Measurements from ENCODE around the gene ACMSD.

Gene ACMSD

DNA sequence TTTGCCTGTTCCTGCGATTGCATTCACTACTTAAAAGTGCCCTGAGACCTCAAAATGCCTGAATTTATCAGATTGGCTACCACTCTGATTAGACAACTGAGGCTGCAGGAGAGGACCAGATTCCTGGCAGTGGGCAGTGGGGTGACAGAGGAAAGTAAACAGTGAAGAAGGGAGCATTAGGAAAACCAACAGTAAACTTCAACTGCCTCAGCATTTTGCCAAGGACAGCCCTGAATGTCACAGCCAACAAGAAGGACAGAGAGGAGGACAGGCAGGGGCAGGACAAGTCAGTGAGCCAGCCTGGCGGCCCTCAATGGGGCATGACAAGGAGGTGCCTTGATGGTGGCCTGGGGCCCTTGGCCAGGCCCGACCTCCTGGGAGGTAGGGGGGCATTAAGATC lies 24.3 kb downstream of the ACMSD start:
- H3K18ac ChIP-seq (ENCODE audit: low read length): no peak overlapping the region
- no peak overlapping the region for H2BK120ac ChIP-seq (ENCODE audit: insufficient read depth, low read length, poor library complexity)
- no peak overlapping the region for H4K91ac ChIP-seq (ENCODE audit: low read depth, low read length)
- no peaks in the 10 kb centered on the region for H3K36me3 ChIP-seq (ENCODE audit: control insufficient read depth in 1 of 2, insufficient read depth in 2 of 2, low read length in 2 of 2)
- H2AFZ ChIP-seq (ENCODE audit: insufficient read depth, low read length, poor library complexity): no peak overlapping the region
- no peak for DNase-seq
- H3K27me3 ChIP-seq (ENCODE audit: insufficient read depth, low read length): no peaks in the 10 kb centered on the region
- no peak overlapping the region for H3K14ac ChIP-seq (ENCODE audit: low read length)
- H3K23ac ChIP-seq (ENCODE audit: low read length): no peak overlapping the region
- H3K27ac ChIP-seq (ENCODE audit: low read depth, low read length): no peak overlapping the region
- no peak overlapping the region for H3K4ac ChIP-seq (ENCODE audit: low read depth, low read length)
- no peak overlapping the region for H3K4me2 ChIP-seq (ENCODE audit: low read length)
- H2BK12ac ChIP-seq (ENCODE audit: low read length): no peak overlapping the region
- H4K12ac ChIP-seq (ENCODE audit: low read depth, low read length): no peak overlapping the region
- no peak overlapping the region for H3K9ac ChIP-seq (ENCODE audit: low read length)
- no peaks in the 10 kb centered on the region for H3K4me1 ChIP-seq (ENCODE audit: control insufficient read depth in 1 of 2, insufficient read depth in 2 of 2, low read length in 2 of 2)
- H4K8ac ChIP-seq (ENCODE audit: low read depth, low read length): no peak overlapping the region
- no peaks in the 10 kb centered on the region for H3K79me1 ChIP-seq (ENCODE audit: low read length)
- no peak overlapping the region for H3K4me3 ChIP-seq (ENCODE audit: low read depth, low read length)
- no CpG with 5 or more reads among the region's 3 CpGs for WGBS (ENCODE audit: extremely low coverage, insufficient coverage, insufficient read length)
- H3K79me2 ChIP-seq (ENCODE audit: control insufficient read depth, insufficient read depth, low read length, poor library complexity): no peaks in the 10 kb centered on the region
- no peak overlapping the region for H2BK5ac ChIP-seq (ENCODE audit: low read depth, low read length, poor library complexity)
- no peak overlapping the region for H2AK5ac ChIP-seq (ENCODE audit: low read length)
- H3K9me3 ChIP-seq (ENCODE audit: insufficient read depth, low read depth, low read length): peaks cover 2% of the 10 kb centered on the region

GRCh38 chr2:134863446-134863845 lies 25.0 kb downstream of the ACMSD start:
- Histone ChIP-seq H3K9me3 (ENCODE audit: insufficient read depth, low read depth, low read length) (peaks cover 2% of the 10 kb centered on the region), H4K12ac (ENCODE audit: low read depth, low read length) (peak overlapping the region; percentile 57), H3K27me3 (ENCODE audit: insufficient read depth, low read length) (no peaks in the 10 kb centered on the region), H2AFZ (ENCODE audit: insufficient read depth, low read length, poor library complexity) (no peak overlapping the region), H3K27ac (ENCODE audit: low read depth, low read length) (no peak overlapping the region), H2BK12ac (ENCODE audit: low read length) (no peak overlapping the region), H3K4me3 (ENCODE audit: low read depth, low read length) (no peak overlapping the region), H3K23ac (ENCODE audit: low read length) (no peak overlapping the region), H3K4me2 (ENCODE audit: low read length) (no peak overlapping the region), H3K79me2 (ENCODE audit: control insufficient read depth, insufficient read depth, low read length, poor library complexity) (no peaks in the 10 kb centered on the region), H3K79me1 (ENCODE audit: low read length) (no peaks in the 10 kb centered on the region), H3K9ac (ENCODE audit: low read length) (no peak overlapping the region), H4K8ac (ENCODE audit: low read depth, low read length) (no peak overlapping the region), H3K14ac (ENCODE audit: low read length) (no peak overlapping the region), H4K91ac (ENCODE audit: low read depth, low read length) (no peak overlapping the region), H3K36me3 (ENCODE audit: control insufficient read depth in 1 of 2, insufficient read depth in 2 of 2, low read length in 2 of 2) (no peaks in the 10 kb centered on the region), H2BK120ac (ENCODE audit: insufficient read depth, low read length, poor library complexity) (no peak overlapping the region), H3K4ac (ENCODE audit: low read depth, low read length) (no peak overlapping the region), H3K18ac (ENCODE audit: low read length) (no peak overlapping the region), H2BK5ac (ENCODE audit: low read depth, low read length, poor library complexity) (no peak overlapping the region), H3K4me1 (ENCODE audit: control insufficient read depth in 1 of 2, insufficient read depth in 2 of 2, low read length in 2 of 2) (no peaks in the 10 kb centered on the region), H2AK5ac (ENCODE audit: low read length) (no peak overlapping the region)
- no peak for DNase-seq
- WGBS (ENCODE audit: extremely low coverage, insufficient coverage, insufficient read length): no CpG with 5 or more reads among the region's 20 CpGs

GRCh38 chr2:134865067-134865787 lies 26.8 kb downstream of the ACMSD start:
- no peak overlapping the region for H4K12ac ChIP-seq (ENCODE audit: low read depth, low read length)
- no peak overlapping the region for H3K18ac ChIP-seq (ENCODE audit: low read length)
- no peak overlapping the region for H3K4ac ChIP-seq (ENCODE audit: low read depth, low read length)
- peaks cover 2% of the 10 kb centered on the region for H3K9me3 ChIP-seq (ENCODE audit: insufficient read depth, low read depth, low read length)
- no peak overlapping the region for H3K9ac ChIP-seq (ENCODE audit: low read length)
- H3K4me2 ChIP-seq (ENCODE audit: low read length): no peak overlapping the region
- no peak overlapping the region for H2BK120ac ChIP-seq (ENCODE audit: insufficient read depth, low read length, poor library complexity)
- DNase-seq: no peak
- H3K79me2 ChIP-seq (ENCODE audit: control insufficient read depth, insufficient read depth, low read length, poor library complexity): no peaks in the 10 kb centered on the region
- H2AFZ ChIP-seq (ENCODE audit: insufficient read depth, low read length, poor library complexity): no peak overlapping the region
- H4K8ac ChIP-seq (ENCODE audit: low read depth, low read length): no peak overlapping the region
- H3K27ac ChIP-seq (ENCODE audit: low read depth, low read length): no peak overlapping the region
- no peak overlapping the region for H2BK5ac ChIP-seq (ENCODE audit: low read depth, low read length, poor library complexity)
- no peak overlapping the region for H2BK12ac ChIP-seq (ENCODE audit: low read length)
- H3K36me3 ChIP-seq (ENCODE audit: control insufficient read depth in 1 of 2, insufficient read depth in 2 of 2, low read length in 2 of 2): no peaks in the 10 kb centered on the region
- H3K79me1 ChIP-seq (ENCODE audit: low read length): no peaks in the 10 kb centered on the region
- no CpG with 5 or more reads among the region's 5 CpGs for WGBS (ENCODE audit: extremely low coverage, insufficient coverage, insufficient read length)
- H3K23ac ChIP-seq (ENCODE audit: low read length): no peak overlapping the region
- no peak overlapping the region for H4K91ac ChIP-seq (ENCODE audit: low read depth, low read length)
- H2AK5ac ChIP-seq (ENCODE audit: low read length): no peak overlapping the region
- H3K4me1 ChIP-seq (ENCODE audit: control insufficient read depth in 1 of 2, insufficient read depth in 2 of 2, low read length in 2 of 2): no peaks in the 10 kb centered on the region
- no peak overlapping the region for H3K14ac ChIP-seq (ENCODE audit: low read length)
- no peak overlapping the region for H3K4me3 ChIP-seq (ENCODE audit: low read depth, low read length)
- no peaks in the 10 kb centered on the region for H3K27me3 ChIP-seq (ENCODE audit: insufficient read depth, low read length)

- H3K79me1 ChIP-seq (ENCODE audit: low read length): no peaks in the 10 kb centered on the region
- peak; percentile 7 to 67 for DNase-seq
- no peak overlapping the region for H3K4me3 ChIP-seq (ENCODE audit: low read depth, low read length)
- H2AK5ac ChIP-seq (ENCODE audit: low read length): no peak overlapping the region
- no peak overlapping the region for H3K14ac ChIP-seq (ENCODE audit: low read length)
- H3K9me3 ChIP-seq (ENCODE audit: insufficient read depth, low read depth, low read length): peaks cover 2% of the 10 kb centered on the region
- WGBS (ENCODE audit: extremely low coverage, insufficient coverage, insufficient read length): no CpG with 5 or more reads among the region's 1 CpG
- H3K23ac ChIP-seq (ENCODE audit: low read length): no peak overlapping the region
- no peak overlapping the region for H4K8ac ChIP-seq (ENCODE audit: low read depth, low read length)
- no peak overlapping the region for H2AFZ ChIP-seq (ENCODE audit: insufficient read depth, low read length, poor library complexity)
- H3K18ac ChIP-seq (ENCODE audit: low read length): no peak overlapping the region
- no peak overlapping the region for H2BK5ac ChIP-seq (ENCODE audit: low read depth, low read length, poor library complexity)
- no peak overlapping the region for H3K27ac ChIP-seq (ENCODE audit: low read depth, low read length)
- H3K9ac ChIP-seq (ENCODE audit: low read length): no peak overlapping the region
- H3K4ac ChIP-seq (ENCODE audit: low read depth, low read length): no peak overlapping the region
- H4K91ac ChIP-seq (ENCODE audit: low read depth, low read length): no peak overlapping the region
- H4K12ac ChIP-seq (ENCODE audit: low read depth, low read length): no peak overlapping the region
- no peak overlapping the region for H2BK12ac ChIP-seq (ENCODE audit: low read length)
- H2BK120ac ChIP-seq (ENCODE audit: insufficient read depth, low read length, poor library complexity): no peak overlapping the region
- no peaks in the 10 kb centered on the region for H3K27me3 ChIP-seq (ENCODE audit: insufficient read depth, low read length)
- H3K4me2 ChIP-seq (ENCODE audit: low read length): no peak overlapping the region
- no peaks in the 10 kb centered on the region for H3K36me3 ChIP-seq (ENCODE audit: control insufficient read depth in 1 of 2, insufficient read depth in 2 of 2, low read length in 2 of 2)
- H3K4me1 ChIP-seq (ENCODE audit: control insufficient read depth in 1 of 2, insufficient read depth in 2 of 2, low read length in 2 of 2): no peaks in the 10 kb centered on the region
- H3K79me2 ChIP-seq (ENCODE audit: control insufficient read depth, insufficient read depth, low read length, poor library complexity): no peaks in the 10 kb centered on the region
Measured at GRCh38 chr2:134866498-134867099, 28.2 kb downstream of the ACMSD start.

Measured in trophoblast cell (in vitro differentiated cells and primary cell).